Naive B cell (primary cell): ENCODE data around the gene RIMBP2. TPM values are rescaled to one million over a fixed set of nuclear protein-coding genes. Genes with fewer than 3 reads are reported as not detected.

ENCODE experiments used
- ATAC-seq, 2 donors: fragments of 150-1000 bp; cut with Tn5 transposase; 2 replicates each; pipeline ENCODE4 v1.10.0; 2021; ENCODE audit warnings: low read depth in 2 of 2, mild to moderate bottlenecking in 2 of 2, moderate library complexity in 2 of 2
- DNase-seq: peaks from one replicate; pipeline ENCODE4 v3.0.0; 2022
- H3K27ac Mint-ChIP-seq, 6 donors: one replicate each; pipeline ENCODE4 v1.8.0; 2020 to 2022; ENCODE audit warnings: mild to moderate bottlenecking in 6 of 6, mixed read lengths in 6 of 6, moderate library complexity in 5 of 6, inconsistent platforms in 2 of 6
- H3K27me3 Mint-ChIP-seq, 3 donors: one replicate each; pipeline ENCODE4 v1.8.0; 2021 to 2022; ENCODE audit warnings: mixed read lengths in 3 of 3, mild to moderate bottlenecking in 1 of 3
- H3K36me3 Mint-ChIP-seq, 2 donors: one replicate each; pipeline ENCODE4 v1.8.0; 2020 to 2022; ENCODE audit warnings: mixed read lengths in 2 of 2, inconsistent platforms in 1 of 2, mild to moderate bottlenecking in 1 of 2
- H3K4me1 Mint-ChIP-seq, 3 donors: one replicate each; pipeline ENCODE4 v1.8.0; 2020 to 2022; ENCODE audit warnings: mixed read lengths in 3 of 3, inconsistent platforms in 1 of 3, mild to moderate bottlenecking in 1 of 3, moderate library complexity in 1 of 3
- H3K4me3 Mint-ChIP-seq, 8 donors: one replicate each; pipeline ENCODE4 v1.8.0; 2020 to 2022; ENCODE audit warnings: mild to moderate bottlenecking in 8 of 8, mixed read lengths in 8 of 8, moderate library complexity in 8 of 8, inconsistent platforms in 2 of 8
- H3K9me3 Mint-ChIP-seq, 7 donors: one replicate each; pipeline ENCODE4 v1.8.0; 2020 to 2022; ENCODE audit warnings: mixed read lengths in 7 of 7, mild to moderate bottlenecking in 5 of 7, inconsistent platforms in 2 of 7, moderate library complexity in 1 of 7
- polyA plus RNA-seq, 6 donors: library from polyadenylated mRNA; unstranded; fragments of 300-500 nt; fragmentation: Illumina TruSeq; gene quantifications; one replicate each; pipeline ENCODE4 v1.2.3, GENCODE V29; 2021; ENCODE audit warnings: low read depth in 6 of 6

Gene RIMBP2
- polyA plus RNA-seq, 6 donors from 2014 or later = 0.04 TPM; not detected in 5

DNA sequence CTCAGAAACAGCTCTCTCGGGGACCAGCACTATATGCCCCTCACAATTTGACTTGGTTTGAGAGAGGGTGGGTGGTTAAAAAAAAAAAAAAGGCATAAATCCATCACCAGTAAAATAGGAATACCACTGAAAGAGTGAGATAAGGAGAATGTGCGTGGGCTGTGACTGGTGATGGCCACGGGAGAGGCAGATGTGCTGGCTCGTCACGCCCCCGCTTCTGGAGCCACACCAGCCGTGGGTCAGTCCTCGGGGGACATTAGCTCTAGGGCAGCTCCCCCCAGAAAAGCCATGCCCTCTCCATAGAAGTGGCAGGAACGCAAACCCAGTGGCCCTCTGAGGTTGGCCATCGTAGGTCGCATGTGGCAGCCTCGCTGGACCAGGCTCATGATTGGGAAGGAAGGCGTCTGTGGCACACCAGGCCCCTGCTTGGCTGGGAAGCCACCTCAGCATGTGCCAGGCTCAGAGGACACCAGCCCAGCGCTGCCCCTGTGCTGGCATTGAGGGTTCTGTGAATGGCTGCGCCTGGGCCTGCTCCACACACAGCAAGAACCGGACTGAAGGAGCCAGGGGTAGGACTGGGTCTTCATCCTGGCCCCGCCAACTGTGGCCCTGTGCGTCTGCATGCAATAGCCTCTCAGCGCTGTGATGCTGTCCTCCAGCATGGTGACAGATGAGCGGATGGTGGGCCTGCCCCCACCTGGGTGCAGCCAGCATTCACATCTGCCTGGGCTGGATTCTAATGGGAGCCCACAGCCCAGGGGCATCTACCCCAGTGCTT lies 267.9 kb downstream of the RIMBP2 start:
- no peak overlapping the region for H3K27ac Mint-ChIP-seq
- DNase-seq (no peak), ATAC-seq (no peak)
- H3K9me3 Mint-ChIP-seq = no peaks in the 10 kb centered on the region
- no peaks in the 10 kb centered on the region for H3K27me3 Mint-ChIP-seq
- no peaks in the 10 kb centered on the region for H3K4me1 Mint-ChIP-seq
- no peak overlapping the region for H3K4me3 Mint-ChIP-seq
- no peaks in the 10 kb centered on the region for H3K36me3 Mint-ChIP-seq

DNA sequence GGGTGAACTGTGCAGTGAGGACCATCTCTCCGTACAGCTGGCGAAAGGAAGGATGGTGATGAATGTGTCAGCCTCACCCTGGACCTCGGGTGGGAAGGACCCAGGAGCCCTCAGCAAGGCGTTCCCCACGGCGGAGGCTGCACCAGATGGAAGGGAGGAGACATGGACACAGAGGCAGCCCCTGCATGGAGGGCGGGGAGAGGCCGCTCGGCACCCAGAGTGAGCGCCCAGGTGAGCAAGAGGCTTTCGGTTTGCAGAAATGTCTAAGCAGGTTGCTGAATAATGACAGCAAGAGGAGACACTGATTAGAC lies 268.5 kb downstream of the RIMBP2 start:
- H3K4me1 Mint-ChIP-seq = no peaks in the 10 kb centered on the region
- no peak overlapping the region for H3K4me3 Mint-ChIP-seq
- ATAC-seq = no peak
- H3K36me3 Mint-ChIP-seq = no peaks in the 10 kb centered on the region
- DNase-seq = no peak
- H3K27me3 Mint-ChIP-seq = no peaks in the 10 kb centered on the region
- peaks cover 0 to 2% (median 0%) of the 10 kb centered on the region in 7 donors for H3K9me3 Mint-ChIP-seq
- H3K27ac Mint-ChIP-seq = no peak overlapping the region

GRCh38 chr12:130446846-130447654 lies 269.0 kb downstream of the RIMBP2 start:
- no peak overlapping the region for H3K4me3 Mint-ChIP-seq
- peaks cover 0 to 3% (median 0%) of the 10 kb centered on the region in 7 donors for H3K9me3 Mint-ChIP-seq
- ATAC-seq (no peak), DNase-seq (no peak)
- H3K27ac Mint-ChIP-seq = no peak overlapping the region
- no peaks in the 10 kb centered on the region for H3K27me3 Mint-ChIP-seq
- H3K4me1 Mint-ChIP-seq = no peaks in the 10 kb centered on the region
- H3K36me3 Mint-ChIP-seq = no peaks in the 10 kb centered on the region

GRCh38 chr12:130444986-130445385 lies 271.1 kb downstream of the RIMBP2 start:
- ATAC-seq = no peak
- H3K36me3 Mint-ChIP-seq = no peaks in the 10 kb centered on the region
- H3K27me3 Mint-ChIP-seq = no peaks in the 10 kb centered on the region
- peaks cover 0 to 4% (median 2%) of the 10 kb centered on the region in 7 donors for H3K9me3 Mint-ChIP-seq
- DNase-seq = no peak
- no peaks in the 10 kb centered on the region for H3K4me1 Mint-ChIP-seq
- peak overlapping the region in 1 of 6 donors; percentile 41 for H3K27ac Mint-ChIP-seq
- no peak overlapping the region for H3K4me3 Mint-ChIP-seq

DNA sequence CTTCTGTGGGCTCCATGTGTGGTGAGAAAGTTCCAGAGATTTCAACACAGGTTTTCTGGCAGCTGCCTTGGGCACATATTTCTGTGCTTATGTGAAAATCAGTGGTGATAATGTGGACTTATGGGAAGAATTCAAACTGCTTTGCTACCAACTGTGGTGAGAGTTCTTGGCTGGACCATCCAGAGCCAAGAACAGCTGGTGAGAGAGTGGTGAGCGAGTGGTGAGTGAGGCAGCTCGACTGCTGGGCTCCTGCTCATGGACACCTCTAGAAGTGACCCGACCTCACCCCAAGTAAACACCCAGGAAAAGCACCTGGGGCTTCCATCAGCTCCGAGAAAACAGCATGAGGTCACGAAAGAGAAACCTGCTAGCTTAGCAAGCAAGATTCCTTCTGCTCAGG lies 272.0 kb downstream of the RIMBP2 start:
- H3K27ac Mint-ChIP-seq = no peak overlapping the region
- no peak for DNase-seq
- ATAC-seq = no peak
- H3K4me3 Mint-ChIP-seq = no peak overlapping the region
- H3K9me3 Mint-ChIP-seq = peaks cover 0 to 6% (median 2%) of the 10 kb centered on the region in 7 donors
- H3K4me1 Mint-ChIP-seq = peaks cover 0 to 1% (median 0%) of the 10 kb centered on the region in 3 donors
- no peaks in the 10 kb centered on the region for H3K36me3 Mint-ChIP-seq
- no peaks in the 10 kb centered on the region for H3K27me3 Mint-ChIP-seq

DNA sequence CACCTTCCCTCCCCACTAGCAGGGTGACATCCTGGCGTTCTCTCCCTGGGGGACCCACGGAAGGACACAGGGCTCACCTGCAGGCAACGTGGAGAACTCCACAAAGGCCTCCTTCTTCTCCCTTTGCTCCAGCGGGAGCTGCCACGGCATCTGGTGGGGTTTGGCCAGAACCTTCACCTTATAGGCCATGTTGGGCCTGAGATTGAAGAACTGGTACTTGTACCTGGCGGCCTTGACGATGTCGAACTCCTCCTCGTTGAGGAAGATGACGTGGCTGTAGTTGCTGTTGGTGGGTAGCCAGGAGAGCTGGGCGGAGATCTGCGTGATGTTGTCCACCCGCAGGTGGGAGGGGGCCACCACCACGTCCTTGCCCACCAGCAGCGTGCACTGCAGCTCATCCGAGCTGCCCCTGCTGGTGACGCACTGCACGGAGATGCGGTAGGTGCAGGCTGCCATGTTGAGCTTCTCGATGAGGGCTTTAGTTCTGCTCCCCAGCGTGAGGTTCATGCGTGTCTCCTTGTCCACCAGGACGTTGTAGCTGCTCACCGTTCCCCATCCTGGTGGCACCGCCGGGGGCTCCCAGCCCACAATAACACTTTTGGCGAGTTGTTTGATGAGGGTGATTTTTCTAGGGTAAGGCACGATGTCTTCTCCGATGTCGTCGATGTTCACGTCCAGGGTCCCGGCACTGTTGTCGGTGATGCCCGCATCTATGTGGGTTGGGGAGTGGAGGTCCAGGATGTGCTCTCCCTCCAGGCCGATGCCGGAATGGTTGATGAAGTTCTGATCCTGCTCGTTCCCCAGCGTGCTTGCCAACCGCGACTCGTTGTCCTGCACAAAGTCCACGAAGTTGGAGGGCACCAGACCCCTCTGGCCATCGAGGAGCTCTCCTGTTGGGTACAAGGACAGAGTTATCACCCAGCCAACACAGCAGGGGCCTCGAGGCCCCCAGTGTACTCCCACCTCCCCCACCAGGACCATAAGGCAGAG lies 274.0 kb downstream of the RIMBP2 start:
- Mint-ChIP-seq H3K27me3 (no peaks in the 10 kb centered on the region), H3K36me3 (no peaks in the 10 kb centered on the region), H3K4me3 (no peak overlapping the region), H3K4me1 (peaks cover 0 to 1% (median 0%) of the 10 kb centered on the region in 3 donors), H3K9me3 (peaks cover 0 to 9% (median 3%) of the 10 kb centered on the region in 7 donors), H3K27ac (no peak overlapping the region)
- DNase-seq (no peak), ATAC-seq (no peak)

GRCh38 chr12:130440411-130441080 lies 275.6 kb downstream of the RIMBP2 start:
- Mint-ChIP-seq H3K4me3 (no peak overlapping the region), H3K27ac (no peak overlapping the region), H3K27me3 (no peaks in the 10 kb centered on the region), H3K4me1 (peaks cover 0 to 1% (median 0%) of the 10 kb centered on the region in 3 donors), H3K9me3 (peaks cover 0 to 9% (median 3%) of the 10 kb centered on the region in 7 donors), H3K36me3 (no peaks in the 10 kb centered on the region)
- ATAC-seq = no peak
- no peak for DNase-seq

DNA sequence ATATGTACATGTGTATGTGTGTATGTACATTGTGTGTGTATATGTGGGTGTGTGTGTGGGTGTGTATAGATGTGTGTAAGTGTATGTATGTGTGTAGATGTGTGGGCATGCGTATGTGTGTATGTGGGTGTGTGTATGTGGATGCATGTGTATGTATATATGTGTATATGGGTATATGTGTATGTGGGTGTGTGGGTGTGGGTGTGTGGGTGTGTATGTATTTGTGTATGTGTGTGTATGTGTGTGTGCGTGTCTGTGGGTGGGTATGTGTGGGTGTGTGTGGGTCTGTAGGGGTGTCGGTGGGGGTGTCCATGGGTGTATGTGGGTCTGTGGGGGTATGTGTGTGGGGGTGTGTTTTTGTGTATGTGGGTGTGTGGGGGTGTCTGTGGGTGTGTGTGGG lies 276.8 kb downstream of the RIMBP2 start:
- peaks cover 0 to 1% (median 0%) of the 10 kb centered on the region in 3 donors for H3K4me1 Mint-ChIP-seq
- ATAC-seq (no peak), DNase-seq (no peak)
- peaks cover 0 to 9% (median 3%) of the 10 kb centered on the region in 7 donors for H3K9me3 Mint-ChIP-seq
- H3K27me3 Mint-ChIP-seq = no peaks in the 10 kb centered on the region
- H3K4me3 Mint-ChIP-seq = no peak overlapping the region
- no peak overlapping the region for H3K27ac Mint-ChIP-seq
- H3K36me3 Mint-ChIP-seq = no peaks in the 10 kb centered on the region

DNA sequence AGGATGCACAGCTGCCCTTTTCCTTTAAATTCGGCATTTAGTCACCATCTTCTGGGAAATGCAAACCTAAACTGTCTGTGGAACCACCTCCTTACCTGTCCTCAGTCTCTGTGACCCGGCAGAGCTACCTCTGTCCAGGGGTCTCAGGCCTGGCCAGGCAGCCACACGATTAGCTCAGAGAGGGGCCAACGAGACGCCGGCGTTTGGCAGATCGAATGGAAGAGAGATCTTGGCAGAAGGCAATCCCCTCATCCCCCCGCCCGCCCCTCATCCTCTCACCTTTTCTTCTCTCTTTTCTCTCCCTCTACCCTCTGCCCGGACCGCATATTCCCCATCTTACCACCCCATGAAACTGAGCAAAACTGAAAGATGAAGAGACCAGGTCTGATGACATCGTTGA lies 277.4 kb downstream of the RIMBP2 start:
- H3K27ac Mint-ChIP-seq = peak overlapping the region in 1 of 6 donors; percentile 0
- H3K4me3 Mint-ChIP-seq = no peak overlapping the region
- H3K4me1 Mint-ChIP-seq = peaks cover 0 to 1% (median 0%) of the 10 kb centered on the region in 3 donors
- ATAC-seq = no peak
- no peaks in the 10 kb centered on the region for H3K27me3 Mint-ChIP-seq
- H3K36me3 Mint-ChIP-seq = no peaks in the 10 kb centered on the region
- DNase-seq = no peak
- peaks cover 0 to 9% (median 3%) of the 10 kb centered on the region in 7 donors for H3K9me3 Mint-ChIP-seq

GRCh38 chr12:130438243-130438620 lies 277.9 kb downstream of the RIMBP2 start:
- DNase-seq (no peak), ATAC-seq (no peak)
- no peak overlapping the region for H3K4me3 Mint-ChIP-seq
- H3K27me3 Mint-ChIP-seq = no peaks in the 10 kb centered on the region
- peaks cover 0 to 10% (median 3%) of the 10 kb centered on the region in 7 donors for H3K9me3 Mint-ChIP-seq
- H3K4me1 Mint-ChIP-seq = peaks cover 0 to 1% (median 0%) of the 10 kb centered on the region in 3 donors
- H3K36me3 Mint-ChIP-seq = no peaks in the 10 kb centered on the region
- H3K27ac Mint-ChIP-seq = no peak overlapping the region

GRCh38 chr12:130437555-130438242 lies 278.4 kb downstream of the RIMBP2 start:
- Mint-ChIP-seq H3K36me3 (no peaks in the 10 kb centered on the region), H3K4me1 (peaks cover 0 to 1% (median 0%) of the 10 kb centered on the region in 3 donors), H3K4me3 (no peak overlapping the region), H3K9me3 (peaks cover 0 to 10% (median 3%) of the 10 kb centered on the region in 7 donors), H3K27ac (peak overlapping the region in 1 of 6 donors; percentile 16), H3K27me3 (no peaks in the 10 kb centered on the region)
- DNase-seq (no peak), ATAC-seq (no peak)

DNA sequence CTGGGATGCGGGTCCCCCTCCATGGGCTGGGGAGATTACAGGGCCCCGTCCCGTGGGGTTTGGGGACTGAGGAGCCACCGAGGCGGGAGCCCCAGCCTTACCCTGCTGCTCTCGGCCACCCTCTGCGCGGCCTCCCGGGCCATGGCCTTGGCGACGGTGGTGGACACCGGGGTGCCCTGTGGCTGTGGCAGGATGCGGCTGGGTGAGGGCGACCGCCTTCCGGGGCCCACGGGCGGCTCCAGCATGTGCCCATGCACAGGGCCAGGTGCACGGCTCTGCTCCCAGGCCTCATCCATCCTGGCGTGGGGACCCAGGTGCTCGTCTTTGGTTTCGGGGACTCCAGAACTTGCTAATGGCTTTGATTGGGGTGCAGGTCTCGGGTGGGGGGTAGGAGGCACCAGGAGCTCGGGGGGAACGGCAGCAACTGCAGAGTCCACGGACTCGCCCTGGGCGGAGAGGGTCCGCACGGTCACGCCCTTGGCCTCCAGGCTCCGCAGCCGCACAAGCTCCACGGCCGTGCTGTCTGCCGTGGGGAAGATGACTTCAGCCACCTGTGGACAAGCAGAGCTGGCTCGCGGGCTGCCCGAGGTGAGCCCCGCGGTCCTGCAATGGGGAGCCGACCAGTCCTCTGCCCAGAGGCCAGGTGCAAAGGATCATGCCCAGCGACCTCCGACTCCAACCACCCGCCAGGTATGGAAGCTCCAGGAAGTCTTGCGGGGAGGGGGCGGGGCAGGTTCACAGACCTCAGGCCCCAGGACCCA lies 279.2 kb downstream of the RIMBP2 start:
- Mint-ChIP-seq H3K36me3 (no peaks in the 10 kb centered on the region), H3K4me3 (no peak overlapping the region), H3K27me3 (no peaks in the 10 kb centered on the region), H3K4me1 (peaks cover 0 to 1% (median 0%) of the 10 kb centered on the region in 3 donors), H3K9me3 (peaks cover 0 to 10% (median 3%) of the 10 kb centered on the region in 7 donors), H3K27ac (no peak overlapping the region)
- no peak for DNase-seq
- no peak for ATAC-seq
